ENCODE data around the gene LRRTM4.
"Not testable (repeated sequence)": the region's sequence is repeated elsewhere in the genome, so short reads cannot be mapped to it uniquely, and the experiment has no call there.

Gene LRRTM4

GRCh38 chr2:77081597-77081996, 440.6 kb downstream of the LRRTM4 start:
- Histone ChIP-seq H3K27ac (ENCODE audit: low read depth, low read length) (no peak overlapping the region), H3K27me3 (ENCODE audit: control insufficient read depth in 1 of 2, insufficient read depth in 2 of 2, low read length in 2 of 2) (no peaks in the 10 kb centered on the region), H3K4me1 (ENCODE audit: insufficient read depth, low read length) (no peaks in the 10 kb centered on the region), H3K36me3 (ENCODE audit: insufficient read depth, low read length) (no peaks in the 10 kb centered on the region), H3K4me3 (ENCODE audit: low read depth in 1 of 2, low read length in 2 of 2) (no peak overlapping the region), H3K9ac (ENCODE audit: low read length) (no peak overlapping the region), H3K9me3 (ENCODE audit: low read length) (no peaks in the 10 kb centered on the region)

GRCh38 chr2:77064324-77064723, 457.9 kb downstream of the LRRTM4 start:
- H3K36me3 ChIP-seq (ENCODE audit: insufficient read depth, low read length), result no peaks in the 10 kb centered on the region

GRCh38 chr2:77054938-77055337, 467.2 kb downstream of the LRRTM4 start:
- Histone ChIP-seq H3K27ac (ENCODE audit: low read depth, low read length) (no peak overlapping the region), H3K4me1 (ENCODE audit: insufficient read depth, low read length) (no peaks in the 10 kb centered on the region), H3K27me3 (ENCODE audit: control insufficient read depth in 1 of 2, insufficient read depth in 2 of 2, low read length in 2 of 2) (no peaks in the 10 kb centered on the region), H3K9me3 (ENCODE audit: low read length) (no peaks in the 10 kb centered on the region), H3K9ac (ENCODE audit: low read length) (no peak overlapping the region), H3K36me3 (ENCODE audit: insufficient read depth, low read length) (no peaks in the 10 kb centered on the region), H3K4me3 (ENCODE audit: low read depth in 1 of 2, low read length in 2 of 2) (no peak overlapping the region)

More at GRCh38 chr2:77064324-77064723, 457.9 kb downstream of the LRRTM4 start:
- Histone ChIP-seq H3K4me3 (ENCODE audit: low read depth in 1 of 2, low read length in 2 of 2) (no peak overlapping the region), H3K4me1 (ENCODE audit: insufficient read depth, low read length) (no peaks in the 10 kb centered on the region), H3K27ac (ENCODE audit: low read depth, low read length) (no peak overlapping the region), H3K27me3 (ENCODE audit: control insufficient read depth in 1 of 2, insufficient read depth in 2 of 2, low read length in 2 of 2) (no peaks in the 10 kb centered on the region), H3K9ac (ENCODE audit: low read length) (no peak overlapping the region), H3K9me3 (ENCODE audit: low read length) (no peaks in the 10 kb centered on the region)

- no peak overlapping the region for H3K4me3 ChIP-seq (ENCODE audit: low read depth in 1 of 2, low read length in 2 of 2)
- H3K4me1 ChIP-seq (ENCODE audit: insufficient read depth, low read length), result no peaks in the 10 kb centered on the region
- H3K27me3 ChIP-seq (ENCODE audit: control insufficient read depth in 1 of 2, insufficient read depth in 2 of 2, low read length in 2 of 2), result no peaks in the 10 kb centered on the region
- H3K9me3 ChIP-seq (ENCODE audit: low read length), result no peaks in the 10 kb centered on the region
- no peaks in the 10 kb centered on the region for H3K36me3 ChIP-seq (ENCODE audit: insufficient read depth, low read length)
- no peak overlapping the region for H3K27ac ChIP-seq (ENCODE audit: low read depth, low read length)
- no peak overlapping the region for H3K9ac ChIP-seq (ENCODE audit: low read length)
Observed at GRCh38 chr2:77046339-77046738, 475.8 kb downstream of the LRRTM4 start.

- H3K27me3 ChIP-seq (ENCODE audit: control insufficient read depth in 1 of 2, insufficient read depth in 2 of 2, low read length in 2 of 2); H3K9me3 ChIP-seq (ENCODE audit: low read length); H3K27ac ChIP-seq (ENCODE audit: low read depth, low read length); H3K36me3 ChIP-seq (ENCODE audit: insufficient read depth, low read length); H3K4me3 ChIP-seq (ENCODE audit: low read depth in 1 of 2, low read length in 2 of 2); H3K4me1 ChIP-seq (ENCODE audit: insufficient read depth, low read length); H3K9ac ChIP-seq (ENCODE audit: low read length): not testable (repeated sequence)
Observed at GRCh38 chr2:77045456-77045855, 476.7 kb downstream of the LRRTM4 start.

- no peak overlapping the region for H3K27ac ChIP-seq (ENCODE audit: low read depth, low read length)
- no peak overlapping the region for H3K9ac ChIP-seq (ENCODE audit: low read length)
- H3K4me3 ChIP-seq (ENCODE audit: low read depth in 1 of 2, low read length in 2 of 2), result no peak overlapping the region
- H3K9me3 ChIP-seq (ENCODE audit: low read length), result no peaks in the 10 kb centered on the region
- no peaks in the 10 kb centered on the region for H3K36me3 ChIP-seq (ENCODE audit: insufficient read depth, low read length)
- H3K27me3 ChIP-seq (ENCODE audit: control insufficient read depth in 1 of 2, insufficient read depth in 2 of 2, low read length in 2 of 2), result no peaks in the 10 kb centered on the region
- H3K4me1 ChIP-seq (ENCODE audit: insufficient read depth, low read length), result no peaks in the 10 kb centered on the region
Observed at GRCh38 chr2:77034445-77034844, 487.7 kb downstream of the LRRTM4 start.

- H3K4me3 ChIP-seq (ENCODE audit: low read depth in 1 of 2, low read length in 2 of 2); H3K36me3 ChIP-seq (ENCODE audit: insufficient read depth, low read length); H3K27me3 ChIP-seq (ENCODE audit: control insufficient read depth in 1 of 2, insufficient read depth in 2 of 2, low read length in 2 of 2); H3K9me3 ChIP-seq (ENCODE audit: low read length); H3K4me1 ChIP-seq (ENCODE audit: insufficient read depth, low read length); H3K27ac ChIP-seq (ENCODE audit: low read depth, low read length); H3K9ac ChIP-seq (ENCODE audit: low read length): not testable (repeated sequence)
Observed at GRCh38 chr2:77029237-77029636, 492.9 kb downstream of the LRRTM4 start.

- Histone ChIP-seq H3K27me3 (ENCODE audit: control insufficient read depth in 1 of 2, insufficient read depth in 2 of 2, low read length in 2 of 2) (no peaks in the 10 kb centered on the region), H3K4me3 (ENCODE audit: low read depth in 1 of 2, low read length in 2 of 2) (no peak overlapping the region), H3K9ac (ENCODE audit: low read length) (no peak overlapping the region), H3K4me1 (ENCODE audit: insufficient read depth, low read length) (no peaks in the 10 kb centered on the region), H3K36me3 (ENCODE audit: insufficient read depth, low read length) (no peaks in the 10 kb centered on the region), H3K9me3 (ENCODE audit: low read length) (no peaks in the 10 kb centered on the region), H3K27ac (ENCODE audit: low read depth, low read length) (no peak overlapping the region)
Observed at GRCh38 chr2:77028032-77028600, 494.1 kb downstream of the LRRTM4 start.

- H3K36me3 ChIP-seq (ENCODE audit: insufficient read depth, low read length), result no peaks in the 10 kb centered on the region
- H3K4me1 ChIP-seq (ENCODE audit: insufficient read depth, low read length), result no peaks in the 10 kb centered on the region
- H3K27ac ChIP-seq (ENCODE audit: low read depth, low read length), result no peak overlapping the region
- no peaks in the 10 kb centered on the region for H3K9me3 ChIP-seq (ENCODE audit: low read length)
- no peak overlapping the region for H3K9ac ChIP-seq (ENCODE audit: low read length)
- H3K4me3 ChIP-seq (ENCODE audit: low read depth in 1 of 2, low read length in 2 of 2), result no peak overlapping the region
- H3K27me3 ChIP-seq (ENCODE audit: control insufficient read depth in 1 of 2, insufficient read depth in 2 of 2, low read length in 2 of 2), result no peaks in the 10 kb centered on the region
Observed at GRCh38 chr2:77025714-77026113, 496.5 kb downstream of the LRRTM4 start.

- Histone ChIP-seq H3K27me3 (ENCODE audit: control insufficient read depth in 1 of 2, insufficient read depth in 2 of 2, low read length in 2 of 2) (no peaks in the 10 kb centered on the region), H3K9me3 (ENCODE audit: low read length) (no peaks in the 10 kb centered on the region), H3K27ac (ENCODE audit: low read depth, low read length) (no peak overlapping the region), H3K4me3 (ENCODE audit: low read depth in 1 of 2, low read length in 2 of 2) (no peak overlapping the region), H3K9ac (ENCODE audit: low read length) (no peak overlapping the region), H3K36me3 (ENCODE audit: insufficient read depth, low read length) (no peaks in the 10 kb centered on the region), H3K4me1 (ENCODE audit: insufficient read depth, low read length) (no peaks in the 10 kb centered on the region)
Observed at GRCh38 chr2:77021161-77021560, 501.0 kb downstream of the LRRTM4 start.

GRCh38 chr2:77018219-77018618, 504.0 kb downstream of the LRRTM4 start:
- no peaks in the 10 kb centered on the region for H3K4me1 ChIP-seq (ENCODE audit: insufficient read depth, low read length)
- no peaks in the 10 kb centered on the region for H3K36me3 ChIP-seq (ENCODE audit: insufficient read depth, low read length)
- H3K27me3 ChIP-seq (ENCODE audit: control insufficient read depth in 1 of 2, insufficient read depth in 2 of 2, low read length in 2 of 2), result no peaks in the 10 kb centered on the region
- H3K27ac ChIP-seq (ENCODE audit: low read depth, low read length), result no peak overlapping the region
- H3K9ac ChIP-seq (ENCODE audit: low read length), result no peak overlapping the region
- no peak overlapping the region for H3K4me3 ChIP-seq (ENCODE audit: low read depth in 1 of 2, low read length in 2 of 2)
- no peaks in the 10 kb centered on the region for H3K9me3 ChIP-seq (ENCODE audit: low read length)

GRCh38 chr2:77017355-77017745, 504.8 kb downstream of the LRRTM4 start:
- H3K9ac ChIP-seq (ENCODE audit: low read length), result no peak overlapping the region

More at GRCh38 chr2:77017355-77017745, 504.8 kb downstream of the LRRTM4 start:
- H3K9me3 ChIP-seq (ENCODE audit: low read length), result no peaks in the 10 kb centered on the region
- H3K27me3 ChIP-seq (ENCODE audit: control insufficient read depth in 1 of 2, insufficient read depth in 2 of 2, low read length in 2 of 2), result no peaks in the 10 kb centered on the region
- H3K27ac ChIP-seq (ENCODE audit: low read depth, low read length), result no peak overlapping the region
- H3K4me1 ChIP-seq (ENCODE audit: insufficient read depth, low read length), result no peaks in the 10 kb centered on the region
- H3K36me3 ChIP-seq (ENCODE audit: insufficient read depth, low read length), result no peaks in the 10 kb centered on the region
- H3K4me3 ChIP-seq (ENCODE audit: low read depth in 1 of 2, low read length in 2 of 2), result no peak overlapping the region
